Hepatocyte (in vitro differentiated cells): Measurements from ENCODE around the gene INTS3. TPM values are rescaled to one million over a fixed set of nuclear protein-coding genes. Genes with fewer than 3 reads are reported as not detected.
A peak's percentile ranks its signal among the peaks of the same experiment; 100 is the strongest.
"Not testable (repeated sequence)": the region's sequence is repeated elsewhere in the genome, so short reads cannot be mapped to it uniquely, and the experiment has no call there.

Source experiments
- DNase-seq: peaks from one replicate; pipeline ENCODE4 v3.0.0-alpha.2; 2016; ENCODE audit warnings: low spot score
- H2AFZ ChIP-seq: fragments of 200-600 bp; sonication (generic); 2 replicates; pipeline ENCODE4 v1.6.0; 2016; ENCODE audit warnings: antibody characterized with exemption, mild to moderate bottlenecking
- H3K27ac ChIP-seq: fragments of 200-600 bp; sonication (generic); 2 replicates; pipeline ENCODE4 v1.5.1; 2016; ENCODE audit warnings: mild to moderate bottlenecking
- H3K27me3 ChIP-seq: fragments of 200-600 bp; sonication (generic); 2 replicates; pipeline ENCODE4 v1.6.1; 2016
- H3K36me3 ChIP-seq: fragments of 200-600 bp; sonication (generic); replicated peaks from 2 replicates; pipeline ENCODE4 v1.5.1; 2016; ENCODE audit warnings: low read depth; ENCODE audit not compliant: insufficient read depth
- H3K4me1 ChIP-seq: fragments of 200-600 bp; sonication (generic); 2 replicates; pipeline ENCODE4 v1.5.1; 2016; ENCODE audit warnings: mild to moderate bottlenecking, moderate library complexity; ENCODE audit not compliant: insufficient read depth
- H3K4me2 ChIP-seq: fragments of 200-600 bp; sonication (generic); 2 replicates; pipeline ENCODE4 v1.6.0; 2016
- H3K4me3 ChIP-seq: fragments of 200-600 bp; sonication (generic); 2 replicates; pipeline ENCODE4 v1.5.1; 2016; ENCODE audit warnings: mild to moderate bottlenecking
- H3K79me2 ChIP-seq: fragments of 200-600 bp; sonication (generic); 2 replicates; pipeline ENCODE4 v1.6.0; 2017; ENCODE audit warnings: mild to moderate bottlenecking
- H3K9me2 ChIP-seq: fragments of 200-600 bp; sonication (generic); replicated peaks from 2 replicates; pipeline ENCODE4 v1.6.0; 2017; ENCODE audit warnings: mild to moderate bottlenecking; ENCODE audit not compliant: insufficient read depth
- H3K9me3 ChIP-seq: fragments of 200-600 bp; sonication (generic); 2 replicates; pipeline ENCODE4 v1.5.1; 2016; ENCODE audit warnings: low read depth, mild to moderate bottlenecking
- H4K20me1 ChIP-seq: fragments of 200-600 bp; sonication (generic); 2 replicates; pipeline ENCODE4 v1.6.0; 2016; ENCODE audit warnings: mild to moderate bottlenecking; ENCODE audit not compliant: insufficient read depth, poor library complexity, severe bottlenecking
- CTCF ChIP-seq: fragments of 200-600 bp; sonication (generic); IDR thresholded peaks from 2 replicates; pipeline ENCODE4 v1.5.1; 2016; ENCODE audit warnings: antibody characterized with exemption, mild to moderate bottlenecking; ENCODE audit not compliant: poor library complexity
- EZH2 ChIP-seq: fragments of 200-600 bp; sonication (generic); IDR thresholded peaks from 2 replicates; pipeline ENCODE4 v1.6.1; 2016; ENCODE audit warnings: antibody characterized with exemption, mild to moderate bottlenecking, borderline replicate concordance
- EZH2phosphoT487 ChIP-seq: fragments of 200-600 bp; sonication (generic); IDR thresholded peaks from one replicate; pipeline ENCODE4 v1.6.1; 2018; ENCODE audit warnings: antibody characterized with exemption, mild to moderate bottlenecking, low read depth, moderate library complexity; ENCODE audit not compliant: unreplicated experiment, severe bottlenecking
- WGBS: methylation state at CpG from one replicate; pipeline ENCODE4 v1.1.6; 2016; ENCODE audit warnings: low lambda C conversion rate; ENCODE audit errors: missing lambda C conversion rate; 5-methylcytosine and 5-hydroxymethylcytosine counted together
- polyA plus RNA-seq: library from polyadenylated mRNA; unstranded; fragments of >200 nt; fragmentation: Nextera tagmentation; extraction: Ambion mirVana; gene quantifications from 2 replicates; pipeline ENCODE4 v1.2.1, GENCODE V29; 2016
- total RNA-seq: library from RNA; depleted of rRNA; stranded (reverse); fragments of >200 nt; gene quantifications from 2 replicates; pipeline ENCODE4 v1.2.3, GENCODE V29; 2014

INTS3 gene
- total and polyA plus RNA-seq, 2 experiments from 2014 or later: 37.1 to 42.3 TPM

GRCh38 chr1:153717330-153717729 is 10.5 kb upstream of the INTS3 start:
- Histone ChIP-seq H3K9me3 (no peaks in the 10 kb centered on the region), H3K27ac (no peak overlapping the region), H3K79me2 (no peaks in the 10 kb centered on the region), H2AFZ (no peak overlapping the region), H4K20me1 (no peaks in the 10 kb centered on the region), H3K4me1 (no peaks in the 10 kb centered on the region), H3K9me2 (no peaks in the 10 kb centered on the region), H3K27me3 (no peaks in the 10 kb centered on the region), H3K4me3 (no peak overlapping the region), H3K4me2 (no peak overlapping the region), H3K36me3 (no peaks in the 10 kb centered on the region)
- no peak for DNase-seq
- TF ChIP-seq EZH2phosphoT487 (no peak), EZH2 (no peak), CTCF (no peak)
- 91% methylated on average over 3 of the region's 3 CpGs for WGBS

GRCh38 chr1:153723687-153724086 is 4.2 kb upstream of the INTS3 start:
- Histone ChIP-seq H3K27me3 (no peaks in the 10 kb centered on the region), H3K9me2 (no peaks in the 10 kb centered on the region), H3K4me3 (no peak overlapping the region), H2AFZ (no peak overlapping the region), H3K4me2 (no peak overlapping the region), H3K79me2 (peaks cover 5% of the 10 kb centered on the region), H4K20me1 (no peaks in the 10 kb centered on the region), H3K36me3 (no peaks in the 10 kb centered on the region), H3K27ac (no peak overlapping the region), H3K9me3 (no peaks in the 10 kb centered on the region), H3K4me1 (no peaks in the 10 kb centered on the region)
- no peak for TF ChIP-seq EZH2
- TF ChIP-seq CTCF: no peak
- no peak for TF ChIP-seq EZH2phosphoT487
- no peak for DNase-seq
- WGBS: 94% methylated on average over 3 of the region's 3 CpGs

- not testable (repeated sequence) for H3K4me1 ChIP-seq, H3K4me2 ChIP-seq, H3K27ac ChIP-seq, H2AFZ ChIP-seq, H3K4me3 ChIP-seq, H3K9me3 ChIP-seq, H3K9me2 ChIP-seq, H4K20me1 ChIP-seq, H3K36me3 ChIP-seq, DNase-seq, H3K27me3 ChIP-seq
- WGBS: 87% methylated on average over 4 of the region's 4 CpGs
- H3K79me2 ChIP-seq: peaks cover 14% of the 10 kb centered on the region
Observed at GRCh38 chr1:153724634-153725033, 3.2 kb upstream of the INTS3 start.

GRCh38 chr1:153728305-153729066 is 636 bp downstream of the INTS3 start:
- H3K4me2 ChIP-seq: peak overlapping the region; percentile 89
- H4K20me1 ChIP-seq: no peaks in the 10 kb centered on the region
- no peaks in the 10 kb centered on the region for H3K9me2 ChIP-seq
- H3K36me3 ChIP-seq: no peaks in the 10 kb centered on the region
- H3K27me3 ChIP-seq: no peaks in the 10 kb centered on the region
- TF ChIP-seq EZH2phosphoT487 (no peak), CTCF (no peak), EZH2 (no peak)
- peaks cover 45% of the 10 kb centered on the region for H3K79me2 ChIP-seq
- peak overlapping the region; percentile 93 for H3K27ac ChIP-seq
- peak; percentile 66 for DNase-seq
- peak overlapping the region; percentile 43 for H3K4me3 ChIP-seq
- WGBS: under 1% methylated on average over 19 of the region's 19 CpGs
- no peaks in the 10 kb centered on the region for H3K9me3 ChIP-seq
- peaks cover 17% of the 10 kb centered on the region for H3K4me1 ChIP-seq
- peak overlapping the region; percentile 50 for H2AFZ ChIP-seq
